ENCODE measurements around the gene SUGCT.

GRCh38 chr7:40721342-40721949 lies 586.6 kb downstream of the SUGCT start:
- TF ChIP-seq, protein P1, sequence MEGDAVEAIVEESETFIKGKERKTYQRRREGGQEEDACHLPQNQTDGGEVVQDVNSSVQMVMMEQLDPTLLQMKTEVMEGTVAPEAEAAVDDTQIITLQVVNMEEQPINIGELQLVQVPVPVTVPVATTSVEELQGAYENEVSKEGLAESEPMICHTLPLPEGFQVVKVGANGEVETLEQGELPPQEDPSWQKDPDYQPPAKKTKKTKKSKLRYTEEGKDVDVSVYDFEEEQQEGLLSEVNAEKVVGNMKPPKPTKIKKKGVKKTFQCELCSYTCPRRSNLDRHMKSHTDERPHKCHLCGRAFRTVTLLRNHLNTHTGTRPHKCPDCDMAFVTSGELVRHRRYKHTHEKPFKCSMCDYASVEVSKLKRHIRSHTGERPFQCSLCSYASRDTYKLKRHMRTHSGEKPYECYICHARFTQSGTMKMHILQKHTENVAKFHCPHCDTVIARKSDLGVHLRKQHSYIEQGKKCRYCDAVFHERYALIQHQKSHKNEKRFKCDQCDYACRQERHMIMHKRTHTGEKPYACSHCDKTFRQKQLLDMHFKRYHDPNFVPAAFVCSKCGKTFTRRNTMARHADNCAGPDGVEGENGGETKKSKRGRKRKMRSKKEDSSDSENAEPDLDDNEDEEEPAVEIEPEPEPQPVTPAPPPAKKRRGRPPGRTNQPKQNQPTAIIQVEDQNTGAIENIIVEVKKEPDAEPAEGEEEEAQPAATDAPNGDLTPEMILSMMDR (IDR thresholded peaks at IDR 0.05; ENCODE audit: low read length) = no peak
- no peak for TF ChIP-seq EZH2 (optimal IDR thresholded peaks at IDR 0.05; ENCODE audit: low read depth, low read length)
